Stimulated activated CD4-positive, alpha-beta T cell treated with anti-CD3 and anti-CD28 coated beads, TNF-alpha, amount 100 ng/mL, for 24 hours (primary cell): ENCODE measurements around the gene RAB17.
"Not testable (repeated sequence)": the region's sequence is repeated elsewhere in the genome, so short reads cannot be mapped to it uniquely, and the experiment has no call there.

Experiments used
- DNase-seq, 3 experiments: peaks; one replicate each; pipeline ENCODE4 v3.0.0-alpha.2; 2020; ENCODE audit warnings: low read depth in 3 of 3

The RAB17 gene

GRCh38 chr2:237624565-237624964 lies 34.0 kb upstream of the RAB17 start:
- DNase-seq: no peak

- DNase-seq: no peak
Observed at GRCh38 chr2:237623428-237624403, 33.2 kb upstream of the RAB17 start.

GRCh38 chr2:237618449-237618848 lies 27.9 kb upstream of the RAB17 start:
- DNase-seq: no peak

GRCh38 chr2:237617587-237617982 lies 27.1 kb upstream of the RAB17 start:
- DNase-seq: no peak

- no peak for DNase-seq
Observed at GRCh38 chr2:237616734-237617586, 26.4 kb upstream of the RAB17 start.

- no peak for DNase-seq
Observed at GRCh38 chr2:237616373-237616733, 25.8 kb upstream of the RAB17 start.

- DNase-seq: no peak
Observed at GRCh38 chr2:237615631-237616249, 25.2 kb upstream of the RAB17 start.

- no peak for DNase-seq
Observed at GRCh38 chr2:237614151-237614720, 23.7 kb upstream of the RAB17 start.

- DNase-seq: no peak
Observed at GRCh38 chr2:237613679-237614078, 23.1 kb upstream of the RAB17 start.

GRCh38 chr2:237612527-237613357 lies 22.2 kb upstream of the RAB17 start:
- no peak for DNase-seq

GRCh38 chr2:237606522-237606921 lies 16.0 kb upstream of the RAB17 start:
- not testable (repeated sequence) for DNase-seq

- no peak for DNase-seq
Observed at GRCh38 chr2:237604960-237605359, 14.4 kb upstream of the RAB17 start.

GRCh38 chr2:237604391-237604790 lies 13.9 kb upstream of the RAB17 start:
- DNase-seq: no peak

GRCh38 chr2:237603718-237604362 lies 13.3 kb upstream of the RAB17 start:
- DNase-seq: peak in 1 of 3 experiments; percentile 31

- DNase-seq: no peak
Observed at GRCh38 chr2:237603049-237603717, 12.6 kb upstream of the RAB17 start.

- DNase-seq: no peak
Observed at GRCh38 chr2:237602409-237602808, 11.9 kb upstream of the RAB17 start.

- DNase-seq: no peak
Observed at GRCh38 chr2:237601453-237602116, 11.1 kb upstream of the RAB17 start.

GRCh38 chr2:237600205-237600846 lies 9.8 kb upstream of the RAB17 start:
- DNase-seq: no peak
